Measurements from ENCODE around the gene EXOG. TPM values are rescaled to one million over a fixed set of nuclear protein-coding genes. Genes with fewer than 3 reads are reported as not detected.

The EXOG gene
- total RNA-seq, 1 experiment from 2014 or later, result 12.5 TPM

- no TSS peak for BruUV-seq (replicated peaks)
Observed at GRCh38 chr3:38560996-38561717, 65.0 kb downstream of the EXOG start.

More at GRCh38 chr3:38560996-38561717, 65.0 kb downstream of the EXOG start:
- DNase-seq (ENCODE audit: low read depth, low spot score) (no peak), ATAC-seq (no peak)
- TF ChIP-seq TCF7L2 (IDR thresholded peaks at IDR 0.05; ENCODE audit: low read depth, low read length) (no peak), REST (IDR thresholded peaks at IDR 0.05; ENCODE audit: insufficient read depth in 1 of 2, low read depth in 2 of 2, low read length in 1 of 2) (no peak), POLR2AphosphoS5 (IDR thresholded peaks at IDR 0.05; ENCODE audit: low read depth, low read length) (no peak), SIN3A (IDR thresholded peaks at IDR 0.05; ENCODE audit: borderline replicate concordance, insufficient read depth, low read depth, low read length) (no peak), CTCF (IDR thresholded peaks at IDR 0.05) (no peak)
- H3K27ac ChIP-seq (ENCODE audit: low read length), result no peak overlapping the region
- in situ Hi-C loops (cut with HindIII; ENCODE audit: low pct_unique_long_range_greater_than_20kb, low sequenced_read_pairs) (no loop called here), intact Hi-C loops (cut with micrococcal nuclease; ENCODE audit: unreplicated experiment) (no loop called here)
- CTCF ChIA-PET, result no interaction called here
- POLR2A ChIA-PET, result no interaction called here
- no peaks in the 10 kb centered on the region for H3K9me3 ChIP-seq (ENCODE audit: control insufficient read depth, insufficient read depth, low read depth, low read length)
- no peaks in the 10 kb centered on the region; the same call in 1 of the 2 replicates for H3K27me3 ChIP-seq (ENCODE audit: control insufficient read depth, insufficient read depth, low read length)
- no peak overlapping the region for H3K4me3 ChIP-seq (ENCODE audit: low read depth in 2 of 2, low read length in 2 of 2)
- no peaks in the 10 kb centered on the region for H3K36me3 ChIP-seq (ENCODE audit: control insufficient read depth, insufficient read depth, low read length)
- H3K4me1 ChIP-seq (ENCODE audit: control insufficient read depth, insufficient read depth, low read length), result no peaks in the 10 kb centered on the region
